SW 1271 (cell line): ENCODE results near the gene ANO3.
"Not testable (repeated sequence)": the region's sequence is repeated elsewhere in the genome, so short reads cannot be mapped to it uniquely, and the experiment has no call there.

Experiments used
- DNase-seq, 2 experiments: peaks; one replicate each; lab custom pipeline; 2025; lab: John Stamatoyannopoulos, UW

ANO3 gene

GRCh38 chr11:26573896-26574295 lies 242.0 kb downstream of the ANO3 start:
- DNase-seq: no peak

GRCh38 chr11:26575946-26576345 lies 244.0 kb downstream of the ANO3 start:
- no peak for DNase-seq

GRCh38 chr11:26578998-26579661 lies 247.2 kb downstream of the ANO3 start:
- DNase-seq: no peak

- DNase-seq: no peak
These were observed 247.8 kb downstream of the ANO3 start for GRCh38 chr11:26579683-26580082.

- DNase-seq: no peak
These were observed 249.0 kb downstream of the ANO3 start for GRCh38 chr11:26580929-26581328.

- DNase-seq: no peak
These were observed 251.6 kb downstream of the ANO3 start for GRCh38 chr11:26583550-26583949.

GRCh38 chr11:26584818-26585217 lies 252.9 kb downstream of the ANO3 start:
- no peak for DNase-seq

- DNase-seq: no peak
These were observed 255.1 kb downstream of the ANO3 start for GRCh38 chr11:26587073-26587472.

GRCh38 chr11:26593691-26594090 lies 261.8 kb downstream of the ANO3 start:
- no peak for DNase-seq

GRCh38 chr11:26595207-26595865 lies 263.4 kb downstream of the ANO3 start:
- DNase-seq: not testable (repeated sequence)

- not testable (repeated sequence) for DNase-seq
These were observed 265.2 kb downstream of the ANO3 start for GRCh38 chr11:26597049-26597689.

- no peak for DNase-seq
These were observed 266.0 kb downstream of the ANO3 start for GRCh38 chr11:26597899-26598298.

GRCh38 chr11:26599425-26599824 lies 267.5 kb downstream of the ANO3 start:
- DNase-seq: no peak

- DNase-seq: no peak
These were observed 268.0 kb downstream of the ANO3 start for GRCh38 chr11:26599876-26600434.

- DNase-seq: no peak
These were observed 276.0 kb downstream of the ANO3 start for GRCh38 chr11:26607725-26608506.

GRCh38 chr11:26608507-26609146 lies 276.7 kb downstream of the ANO3 start:
- no peak for DNase-seq

GRCh38 chr11:26613759-26614158 lies 281.8 kb downstream of the ANO3 start:
- no peak for DNase-seq

- DNase-seq: no peak
These were observed 286.5 kb downstream of the ANO3 start for GRCh38 chr11:26618441-26618840.

- DNase-seq: no peak
These were observed 288.5 kb downstream of the ANO3 start for GRCh38 chr11:26620282-26621045.

GRCh38 chr11:26621132-26621531 lies 289.2 kb downstream of the ANO3 start:
- no peak for DNase-seq

- no peak for DNase-seq
These were observed 290.3 kb downstream of the ANO3 start for GRCh38 chr11:26622181-26622580.
